AG04449 (cell line): ENCODE data around the gene GSK3B.

ENCODE experiments used
- CTCF ChIA-PET: fragments of 350-600 bp; formaldehyde crosslinking; extraction: SDS; loops from one replicate; lab custom pipeline; 2021; ENCODE audit warnings: antibody characterized with exemption; lab: Yijun Ruan, JAX
- POLR2A ChIA-PET: fragments of 400-600, 350-600 bp; formaldehyde crosslinking; extraction: SDS; loops from one replicate; lab custom pipeline; 2020; ENCODE audit warnings: antibody characterized with exemption, inconsistent platforms; lab: Yijun Ruan, JAX
- DNase-seq: peaks from one replicate; pipeline ENCODE4 v3.0.0-alpha.2; 2010; ENCODE audit warnings: low read depth, low spot score
- H3K4me3 ChIP-seq: 2 replicates; pipeline ENCODE4 v1.5.1; 2011; ENCODE audit warnings: low read depth, mild to moderate bottlenecking, control low read depth, low read length
- CTCF ChIP-seq: IDR thresholded peaks from one replicate; pipeline ENCODE4 v1.5.1; 2011; ENCODE audit warnings: mild to moderate bottlenecking, moderate library complexity, low read length, control low read depth, inconsistent platforms; ENCODE audit not compliant: insufficient read depth; ENCODE audit errors: missing control alignments

The GSK3B gene

GRCh38 chr3:119809249-119810017 is 284.8 kb downstream of the GSK3B start:
- H3K4me3 ChIP-seq, result peak overlapping the region; percentile 44
- ChIA-PET CTCF (interaction anchor here (1.1 to 3.4 kb wide), 2 partner anchors 10 to 44 kb away, joined by 3 to 14 read pairs; no protein-coding TSS in a partner anchor), POLR2A (no interaction called here)
- no peak for DNase-seq
- no peak for TF ChIP-seq CTCF

GRCh38 chr3:119808843-119809242 is 285.4 kb downstream of the GSK3B start:
- DNase-seq, result no peak
- H3K4me3 ChIP-seq, result no peak overlapping the region
- CTCF ChIA-PET, result interaction anchor here (3.4 kb wide), 1 partner anchor 11 kb away, joined by 14 read pairs; no protein-coding TSS in a partner anchor
- TF ChIP-seq CTCF, result no peak
- POLR2A ChIA-PET, result no interaction called here

GRCh38 chr3:119808244-119808643 is 286.0 kb downstream of the GSK3B start:
- no peak overlapping the region for H3K4me3 ChIP-seq
- no peak for DNase-seq
- ChIA-PET POLR2A (no interaction called here), CTCF (interaction anchor here (0.7 to 3.4 kb wide), 2 partner anchors 11 to 14 kb away, joined by 3 to 14 read pairs; no protein-coding TSS in a partner anchor)
- TF ChIP-seq CTCF, result no peak

- TF ChIP-seq CTCF, result no peak
- CTCF ChIA-PET, result no interaction called here
- DNase-seq, result no peak
- POLR2A ChIA-PET, result no interaction called here
- no peak overlapping the region for H3K4me3 ChIP-seq
Observed at GRCh38 chr3:119800844-119801243, 293.4 kb downstream of the GSK3B start.

- TF ChIP-seq CTCF, result no peak
- ChIA-PET POLR2A (no interaction called here), CTCF (no interaction called here)
- H3K4me3 ChIP-seq, result no peak overlapping the region
- no peak for DNase-seq
Observed at GRCh38 chr3:119796785-119797184, 297.5 kb downstream of the GSK3B start.

GRCh38 chr3:119796368-119796767 is 297.9 kb downstream of the GSK3B start:
- ChIA-PET POLR2A (no interaction called here), CTCF (no interaction called here)
- no peak for DNase-seq
- no peak for TF ChIP-seq CTCF
- H3K4me3 ChIP-seq, result no peak overlapping the region
